ENCODE results near the gene D2HGDH. TPM values are rescaled to one million over a fixed set of nuclear protein-coding genes. Genes with fewer than 3 reads are reported as not detected.
A peak's percentile ranks its signal among the peaks of the same experiment; 100 is the strongest.

Gene D2HGDH
- total and polyA plus RNA-seq, 2 of the 13 experiments (the other 11 are each of a cell fraction or from before 2014, with no cell fraction given): 19.2 to 20.3 TPM

GRCh38 chr2:241773511-241774418 lies 39.3 kb downstream of the D2HGDH start (continued):
- peak; percentile 22; the same call in 1 of the 2 replicates for TF ChIP-seq FIP1L1 (IDR thresholded peaks at IDR 0.05; ENCODE audit: borderline replicate concordance, insufficient read depth, low read depth, low read length)
- TF ChIP-seq SAP130 (CRISPR knock-in tag; IDR thresholded peaks at IDR 0.05; ENCODE audit: low read depth): peak; percentile 89
- peak; percentile 21; the same call in 1 of the 2 replicates for TF ChIP-seq ZIK1 (CRISPR knock-in tag; IDR thresholded peaks at IDR 0.05; ENCODE audit: borderline replicate concordance, low read depth)
- peak; percentile 77 for TF ChIP-seq FOXA3 (CRISPR knock-in tag; IDR thresholded peaks at IDR 0.05)
- TF ChIP-seq TBL1XR1 (IDR thresholded peaks at IDR 0.05; ENCODE audit: borderline replicate concordance, low read length, partially characterized antibody): no peak
- TF ChIP-seq, protein P1, sequence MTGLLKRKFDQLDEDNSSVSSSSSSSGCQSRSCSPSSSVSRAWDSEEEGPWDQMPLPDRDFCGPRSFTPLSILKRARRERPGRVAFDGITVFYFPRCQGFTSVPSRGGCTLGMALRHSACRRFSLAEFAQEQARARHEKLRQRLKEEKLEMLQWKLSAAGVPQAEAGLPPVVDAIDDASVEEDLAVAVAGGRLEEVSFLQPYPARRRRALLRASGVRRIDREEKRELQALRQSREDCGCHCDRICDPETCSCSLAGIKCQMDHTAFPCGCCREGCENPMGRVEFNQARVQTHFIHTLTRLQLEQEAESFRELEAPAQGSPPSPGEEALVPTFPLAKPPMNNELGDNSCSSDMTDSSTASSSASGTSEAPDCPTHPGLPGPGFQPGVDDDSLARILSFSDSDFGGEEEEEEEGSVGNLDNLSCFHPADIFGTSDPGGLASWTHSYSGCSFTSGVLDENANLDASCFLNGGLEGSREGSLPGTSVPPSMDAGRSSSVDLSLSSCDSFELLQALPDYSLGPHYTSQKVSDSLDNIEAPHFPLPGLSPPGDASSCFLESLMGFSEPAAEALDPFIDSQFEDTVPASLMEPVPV (CRISPR knock-in tag; IDR thresholded peaks at IDR 0.05): no peak
- TF ChIP-seq PCBP1 (IDR thresholded peaks at IDR 0.05; ENCODE audit: borderline replicate concordance, low read depth, low read length): peak; percentile 85
- peak; percentile 42; the same call in 1 of the 2 replicates for TF ChIP-seq NFATC3 (CRISPR knock-in tag; IDR thresholded peaks at IDR 0.05)
- TF ChIP-seq THAP11 (CRISPR knock-in tag; IDR thresholded peaks at IDR 0.05): peak; percentile 78
- TF ChIP-seq TFDP1 (CRISPR knock-in tag; IDR thresholded peaks at IDR 0.05; ENCODE audit: borderline replicate concordance): no peak
- TF ChIP-seq JDP2 (CRISPR knock-in tag; IDR thresholded peaks at IDR 0.05; ENCODE audit: borderline replicate concordance): no peak; the same call in 1 of the 2 replicates
- peak; percentile 68 for TF ChIP-seq GATAD2A (CRISPR knock-in tag; IDR thresholded peaks at IDR 0.05)
- TF ChIP-seq TRIM22 (IDR thresholded peaks at IDR 0.05): no peak
- TF ChIP-seq ZNF503 (CRISPR knock-in tag; IDR thresholded peaks at IDR 0.05): peak; percentile 47; the same call in 1 of the 2 replicates
- TF ChIP-seq, protein P2, sequence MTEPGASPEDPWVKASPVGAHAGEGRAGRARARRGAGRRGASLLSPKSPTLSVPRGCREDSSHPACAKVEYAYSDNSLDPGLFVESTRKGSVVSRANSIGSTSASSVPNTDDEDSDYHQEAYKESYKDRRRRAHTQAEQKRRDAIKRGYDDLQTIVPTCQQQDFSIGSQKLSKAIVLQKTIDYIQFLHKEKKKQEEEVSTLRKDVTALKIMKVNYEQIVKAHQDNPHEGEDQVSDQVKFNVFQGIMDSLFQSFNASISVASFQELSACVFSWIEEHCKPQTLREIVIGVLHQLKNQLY (CRISPR knock-in tag; IDR thresholded peaks at IDR 0.05): peak; percentile 28; the same call in 1 of the 2 replicates
- peak; percentile 26; the same call in 1 of the 2 replicates for TF ChIP-seq HOXA5 (CRISPR knock-in tag; IDR thresholded peaks at IDR 0.05)
- peak; percentile 82; the same call in 1 of the 2 replicates for TF ChIP-seq SSRP1 (CRISPR knock-in tag; IDR thresholded peaks at IDR 0.05)
- TF ChIP-seq ZBTB42 (CRISPR knock-in tag; IDR thresholded peaks at IDR 0.05): 0 out of 2 replicates have a peak, but pooled peaks have one; percentile 43
- 0 out of 2 replicates have a peak, but pooled peaks have one; percentile 24 for TF ChIP-seq ZNF780A (CRISPR knock-in tag; IDR thresholded peaks at IDR 0.05)

Measured in HepG2 (cell line).